GM12891 (cell line): ENCODE data around the gene S100A5.

ENCODE experiments used
- DNase-seq: peaks from one replicate; pipeline ENCODE4 v3.0.0; 2011; ENCODE audit warnings: low spot score; ENCODE audit not compliant: insufficient read length
- FAIRE-seq: peaks from 2 replicates; lab custom pipeline; 2011; peaks lifted over from hg19 to GRCh38; lab: Jason Lieb, UNC
- PAX5 ChIP-seq: IDR thresholded peaks from 2 replicates; pipeline ENCODE4 v1.6.1; 2011; ENCODE audit warnings: low read length, moderate library complexity, mild to moderate bottlenecking; ENCODE audit not compliant: insufficient read depth, severe bottlenecking
- POLR2A ChIP-seq: IDR thresholded peaks from 2 replicates; pipeline ENCODE4 v1.6.1; 2011; ENCODE audit warnings: low read depth, low read length, control low read depth
- POLR2AphosphoS5 ChIP-seq: IDR thresholded peaks from 2 replicates; pipeline ENCODE4 v1.6.1; 2011; ENCODE audit warnings: low read depth, low read length, control low read depth
- POU2F2 ChIP-seq: IDR thresholded peaks from 2 replicates; pipeline ENCODE4 v1.6.1; 2011; ENCODE audit warnings: low read depth, mild to moderate bottlenecking, control low read depth, low read length, moderate library complexity
- SPI1 ChIP-seq: IDR thresholded peaks from 2 replicates; pipeline ENCODE4 v1.6.1; 2011; ENCODE audit warnings: low read depth, low read length, control low read depth
- TAF1 ChIP-seq: IDR thresholded peaks from 2 replicates; pipeline ENCODE4 v1.6.1; 2011; ENCODE audit warnings: low read depth, low read length, control low read depth

The S100A5 gene

DNA sequence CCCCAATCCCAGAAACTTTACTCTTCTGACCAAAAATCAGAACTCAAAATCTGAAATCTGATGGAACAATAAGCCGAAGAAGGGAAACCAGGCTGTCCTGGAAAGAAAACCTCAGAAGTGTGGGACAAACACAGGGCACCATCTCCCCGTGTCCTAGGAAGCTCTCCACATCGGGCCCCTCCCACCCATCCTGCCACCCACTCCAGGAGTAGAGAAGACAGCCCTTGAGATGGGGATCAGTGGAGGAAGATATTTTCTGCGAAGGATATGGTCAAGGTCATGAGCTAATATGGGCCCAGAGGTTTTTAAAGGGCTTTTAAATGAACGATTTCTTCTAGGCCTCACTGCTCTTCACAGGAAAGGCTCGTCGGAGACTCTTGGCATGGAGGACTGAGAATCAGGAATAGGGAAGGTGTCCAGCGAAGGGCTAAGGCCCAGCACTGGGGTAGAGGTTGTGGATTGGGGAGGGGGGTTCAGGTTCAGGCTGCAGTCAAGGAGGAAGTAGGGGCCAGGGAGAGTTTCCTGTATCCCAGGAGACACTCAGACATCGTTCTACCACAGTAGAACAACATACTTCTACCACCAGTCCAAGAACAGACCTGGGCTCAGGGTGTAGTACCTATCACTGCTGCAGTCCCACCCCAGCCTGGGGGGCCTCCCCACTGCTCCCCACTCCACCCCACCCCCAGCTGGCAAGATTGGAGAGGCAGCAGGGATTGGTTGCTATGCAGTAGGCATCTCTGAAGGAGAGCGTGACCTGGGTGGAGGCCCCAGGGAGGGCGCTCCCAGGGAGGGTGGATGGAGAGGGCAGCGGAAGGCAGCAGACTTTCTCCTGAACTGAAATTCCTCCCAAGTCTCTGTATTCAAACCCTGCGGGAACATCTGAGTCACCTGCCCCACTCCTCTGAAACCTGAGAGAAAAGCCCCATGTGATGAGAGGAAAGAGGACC, 1.2 kb upstream of the S100A5 start:
- FAIRE-seq (no peak), DNase-seq (no peak)
- TF ChIP-seq POU2F2 (no peak), POLR2AphosphoS5 (no peak), TAF1 (no peak), POLR2A (no peak), SPI1 (no peak), PAX5 (no peak)

DNA sequence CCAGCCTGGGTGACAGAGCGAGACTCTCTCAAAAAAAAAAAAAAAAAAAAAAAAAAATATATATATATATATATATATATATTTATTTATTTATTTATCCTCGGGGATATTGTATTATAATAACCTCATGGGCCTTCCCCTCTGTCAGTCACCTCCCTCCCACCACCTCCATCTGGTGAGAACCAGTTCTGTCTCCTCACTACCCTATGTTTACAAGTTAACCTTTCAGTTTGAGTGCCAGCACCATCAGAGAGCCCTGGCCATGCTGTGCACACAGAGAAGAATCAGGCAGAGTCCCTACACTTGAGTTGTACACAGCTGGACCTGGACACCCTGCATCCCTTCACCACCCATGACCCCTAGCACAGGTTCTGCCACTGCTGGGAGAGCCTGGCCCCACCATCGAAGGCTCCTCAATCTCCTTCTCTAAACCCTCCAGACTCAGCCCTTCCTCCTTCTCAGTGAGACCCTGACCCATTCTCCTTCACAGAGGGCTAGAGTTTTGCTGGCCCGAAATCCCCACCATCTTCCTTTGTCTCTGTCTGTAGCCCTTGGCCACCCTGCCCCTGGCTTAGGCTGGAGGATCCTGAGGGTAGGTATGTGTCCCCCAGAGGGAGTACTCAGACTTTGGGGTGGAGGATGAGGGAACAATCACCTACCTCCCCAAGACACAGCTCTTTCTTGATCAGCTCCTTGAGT, 1.2 kb downstream of the S100A5 start:
- TF ChIP-seq TAF1 (no peak), POLR2AphosphoS5 (no peak)
- DNase-seq, result no peak
- no peak for FAIRE-seq

DNA sequence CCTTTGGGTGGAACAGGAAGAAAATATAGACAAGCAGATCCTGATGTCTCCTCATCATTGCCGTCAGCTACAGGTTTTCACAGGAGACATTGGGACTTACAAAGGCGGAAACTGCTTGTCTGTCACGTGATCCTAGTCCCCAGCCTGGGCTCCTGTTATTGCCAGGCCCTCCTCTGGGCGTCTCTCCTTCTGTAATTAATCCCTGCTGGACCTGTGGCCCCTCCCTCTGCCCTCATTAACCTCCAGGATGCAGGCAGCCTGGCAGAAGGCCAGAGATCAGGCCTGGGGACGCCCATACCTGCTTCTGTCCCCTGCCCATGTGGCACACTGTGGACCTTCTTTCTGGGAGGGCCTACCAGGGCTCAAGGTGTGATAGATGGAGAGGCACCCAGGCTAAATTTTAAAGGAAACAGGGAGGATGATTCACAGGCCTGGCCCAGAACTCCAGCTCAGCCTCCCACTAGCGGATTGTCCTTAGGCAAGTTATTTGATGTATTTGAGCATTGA, 2.4 kb downstream of the S100A5 start:
- no peak for TF ChIP-seq PAX5
- TF ChIP-seq POLR2AphosphoS5, result no peak
- no peak for TF ChIP-seq POLR2A
- TF ChIP-seq TAF1, result no peak
- no peak for TF ChIP-seq POU2F2
- TF ChIP-seq SPI1, result no peak
- no peak for DNase-seq
- no peak for FAIRE-seq

DNA sequence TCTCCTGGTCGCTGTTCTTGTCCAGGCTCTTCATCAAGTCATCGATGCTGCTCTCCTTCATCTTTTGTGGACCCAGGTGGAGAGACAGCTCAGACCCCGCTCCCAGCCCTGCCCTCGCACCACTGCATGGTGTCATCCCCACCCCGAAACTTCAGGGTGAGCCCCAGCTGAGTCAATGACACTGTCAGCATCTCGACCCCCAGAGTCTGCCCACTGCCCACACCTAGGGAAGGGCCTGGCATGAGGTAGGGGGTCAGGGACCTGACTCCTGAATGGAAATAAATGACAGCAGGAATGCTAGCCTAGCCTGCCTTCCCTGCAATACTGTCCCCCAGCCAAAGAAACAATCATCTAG, 3.4 kb downstream of the S100A5 start:
- TF ChIP-seq PAX5 (no peak), TAF1 (no peak), POLR2AphosphoS5 (no peak), POLR2A (no peak), POU2F2 (no peak), SPI1 (no peak)
- FAIRE-seq (no peak), DNase-seq (no peak)

DNA sequence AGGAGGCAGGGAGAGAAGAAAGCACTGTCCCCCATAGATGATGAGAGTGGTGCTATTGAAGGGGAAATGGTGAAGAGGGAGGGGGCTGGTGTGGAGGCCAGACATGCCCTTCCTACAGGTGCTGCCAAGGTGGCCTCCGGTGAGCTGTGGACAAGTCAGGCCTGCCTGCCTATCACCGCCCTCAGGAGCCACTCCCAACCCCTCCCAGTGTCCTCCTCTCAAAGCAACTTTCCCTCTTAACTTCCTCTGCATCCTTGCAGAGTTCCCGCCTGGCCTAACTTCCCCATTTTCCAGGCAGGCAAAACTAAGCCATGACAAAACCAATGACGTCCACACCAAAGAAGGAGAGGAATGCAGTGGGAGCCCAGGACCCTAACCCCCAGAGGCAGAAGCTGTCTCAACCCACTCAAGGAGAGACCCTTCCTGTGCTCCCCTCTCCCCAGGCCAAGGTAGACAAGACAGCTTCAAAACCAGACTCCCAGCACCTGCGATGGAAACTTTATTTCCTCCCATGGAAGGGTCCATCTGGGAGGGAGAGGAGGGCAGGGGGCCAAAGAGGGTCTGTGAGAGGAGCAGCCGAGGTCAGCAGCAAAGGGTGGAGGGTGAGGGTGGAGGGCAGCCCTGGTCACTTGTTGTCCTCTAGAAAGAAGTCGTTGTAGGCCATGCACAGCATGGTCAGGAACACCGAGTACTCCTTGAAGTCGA, 3.9 kb downstream of the S100A5 start:
- DNase-seq, result no peak
- TF ChIP-seq POU2F2 (no peak), TAF1 (no peak), POLR2AphosphoS5 (no peak), SPI1 (no peak), POLR2A (no peak), PAX5 (no peak)
- no peak for FAIRE-seq

DNA sequence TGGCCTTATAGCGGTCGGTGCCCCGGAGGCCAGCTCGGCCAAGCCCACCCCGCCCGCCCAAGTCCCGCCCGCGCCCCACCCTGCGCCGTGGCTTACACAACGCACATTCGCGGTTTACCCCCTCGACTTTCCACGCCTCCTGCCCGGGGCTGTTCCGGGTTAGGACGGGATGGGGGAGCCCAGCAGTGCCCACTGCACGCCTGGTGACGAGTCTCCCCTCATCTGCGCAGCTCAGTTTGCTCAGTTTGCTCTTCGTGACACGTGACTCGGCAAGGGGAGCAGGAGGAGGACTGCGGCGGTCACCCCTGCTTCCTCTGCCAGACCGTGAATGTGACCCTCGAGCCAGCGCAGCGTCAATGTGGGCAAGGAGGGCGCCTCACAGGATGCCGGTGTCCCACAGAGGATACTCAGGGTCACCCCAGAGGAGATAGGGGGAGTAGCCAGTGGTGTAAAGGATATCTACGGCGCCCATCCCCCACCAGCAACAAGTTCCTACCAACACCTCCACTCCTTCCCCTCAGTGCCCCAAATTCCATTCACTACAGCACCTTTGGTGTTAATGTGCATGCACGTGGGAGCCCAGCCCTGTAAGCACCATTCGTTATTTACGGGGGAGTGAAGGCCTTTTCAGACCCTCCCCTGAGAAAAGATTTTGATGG, 4.6 kb downstream of the S100A5 start:
- no peak for TF ChIP-seq TAF1
- TF ChIP-seq POLR2A, result no peak
- DNase-seq, result no peak
- FAIRE-seq, result peak; percentile 90

DNA sequence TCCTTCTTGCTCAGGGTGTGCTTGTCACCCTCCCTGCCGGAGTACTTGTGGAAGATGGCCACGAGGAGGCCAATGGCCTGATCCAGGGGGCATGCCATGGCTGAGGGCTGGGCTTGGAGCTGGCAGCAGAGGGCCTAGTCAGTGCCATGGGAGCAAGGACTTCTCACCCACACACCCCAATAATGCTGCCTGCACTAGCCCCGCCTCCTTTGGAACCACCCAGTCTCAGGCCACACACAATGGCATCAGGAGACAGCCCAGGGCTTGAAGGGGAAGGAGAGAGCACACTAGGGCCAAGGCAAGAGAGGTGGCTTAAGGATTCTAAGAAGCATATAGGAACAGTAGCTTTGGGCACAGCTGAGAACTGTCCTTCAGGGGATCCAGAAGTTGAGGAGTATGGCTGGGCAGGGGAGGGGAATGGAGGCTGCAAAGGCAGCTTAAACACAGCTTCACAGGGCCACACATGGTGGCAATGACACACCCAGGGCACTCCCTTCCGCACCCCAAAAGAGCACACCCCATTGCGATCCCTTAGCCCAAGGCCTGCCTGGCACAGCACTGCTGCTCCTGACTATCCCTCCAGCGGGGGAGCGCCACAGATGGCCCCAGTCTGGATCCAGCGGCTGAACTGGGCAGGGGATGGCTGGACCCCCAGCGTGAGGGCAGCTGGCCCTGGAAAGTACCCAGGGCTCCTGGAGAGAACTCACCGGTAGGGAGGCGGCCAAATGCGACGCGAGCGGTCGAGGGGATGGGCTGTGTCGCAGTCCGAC, 5.3 kb downstream of the S100A5 start, which contains the start of gene S100A6:
Gene S100A6, minus strand, starts transcription at position 750 of the 770 bp plus-strand sequence. Its CDS starts 652 bp downstream, at position 98.
- TF ChIP-seq POU2F2, result no peak
- TF ChIP-seq POLR2AphosphoS5, result no peak
- TF ChIP-seq SPI1, result no peak
- no peak for TF ChIP-seq POLR2A
- TF ChIP-seq PAX5, result no peak
- TF ChIP-seq TAF1, result no peak
- no peak for DNase-seq
- FAIRE-seq, result no peak

DNA sequence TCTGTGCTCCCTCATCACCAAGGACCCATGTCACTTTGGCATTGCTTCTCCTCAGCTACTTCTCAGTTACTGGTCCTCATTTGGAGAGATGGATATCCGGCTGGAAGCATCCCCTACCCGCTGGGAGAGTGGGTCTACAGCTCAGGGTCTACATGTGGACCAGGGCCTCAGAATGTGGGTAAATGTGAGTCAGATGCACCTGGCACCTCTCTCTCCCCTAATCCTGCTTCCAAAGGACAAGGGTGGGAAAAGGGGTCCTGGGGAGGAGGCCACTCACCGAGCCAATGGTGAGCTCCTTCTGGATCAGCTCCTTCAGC, 5.9 kb downstream of the S100A5 start:
- FAIRE-seq, result no peak
- no peak for TF ChIP-seq PAX5
- TF ChIP-seq POLR2A, result no peak
- TF ChIP-seq TAF1, result no peak
- TF ChIP-seq SPI1, result no peak
- TF ChIP-seq POU2F2, result no peak
- TF ChIP-seq POLR2AphosphoS5, result no peak
- DNase-seq, result no peak
